GM12865 (cell line): Measurements from ENCODE around the gene CYB5R3.

ENCODE experiments used
- DNase-seq: peaks from one replicate; pipeline ENCODE4 v3.0.0; 2010; ENCODE audit warnings: low read depth
- H3K4me3 ChIP-seq: 2 replicates; pipeline ENCODE4 v1.5.1; 2011; ENCODE audit warnings: mild to moderate bottlenecking, low read depth, low read length, control low read depth
- TF ChIP-seq, protein P1 (sequence below): IDR thresholded peaks from 2 replicates; pipeline ENCODE4 v1.5.1; 2011; ENCODE audit warnings: low read length, control low read depth, low read depth, inconsistent platforms; ENCODE audit not compliant: insufficient read depth; ENCODE audit errors: missing control alignments

The CYB5R3 gene

GRCh38 chr22:42596336-42596735 is 52.9 kb downstream of the CYB5R3 start:
- H3K4me3 ChIP-seq, result no peak overlapping the region
- TF ChIP-seq, protein P1, sequence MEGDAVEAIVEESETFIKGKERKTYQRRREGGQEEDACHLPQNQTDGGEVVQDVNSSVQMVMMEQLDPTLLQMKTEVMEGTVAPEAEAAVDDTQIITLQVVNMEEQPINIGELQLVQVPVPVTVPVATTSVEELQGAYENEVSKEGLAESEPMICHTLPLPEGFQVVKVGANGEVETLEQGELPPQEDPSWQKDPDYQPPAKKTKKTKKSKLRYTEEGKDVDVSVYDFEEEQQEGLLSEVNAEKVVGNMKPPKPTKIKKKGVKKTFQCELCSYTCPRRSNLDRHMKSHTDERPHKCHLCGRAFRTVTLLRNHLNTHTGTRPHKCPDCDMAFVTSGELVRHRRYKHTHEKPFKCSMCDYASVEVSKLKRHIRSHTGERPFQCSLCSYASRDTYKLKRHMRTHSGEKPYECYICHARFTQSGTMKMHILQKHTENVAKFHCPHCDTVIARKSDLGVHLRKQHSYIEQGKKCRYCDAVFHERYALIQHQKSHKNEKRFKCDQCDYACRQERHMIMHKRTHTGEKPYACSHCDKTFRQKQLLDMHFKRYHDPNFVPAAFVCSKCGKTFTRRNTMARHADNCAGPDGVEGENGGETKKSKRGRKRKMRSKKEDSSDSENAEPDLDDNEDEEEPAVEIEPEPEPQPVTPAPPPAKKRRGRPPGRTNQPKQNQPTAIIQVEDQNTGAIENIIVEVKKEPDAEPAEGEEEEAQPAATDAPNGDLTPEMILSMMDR, result no peak
- no peak for DNase-seq

- TF ChIP-seq, protein P1, result no peak
Measured at GRCh38 chr22:42595434-42595833, 53.8 kb downstream of the CYB5R3 start.

DNA sequence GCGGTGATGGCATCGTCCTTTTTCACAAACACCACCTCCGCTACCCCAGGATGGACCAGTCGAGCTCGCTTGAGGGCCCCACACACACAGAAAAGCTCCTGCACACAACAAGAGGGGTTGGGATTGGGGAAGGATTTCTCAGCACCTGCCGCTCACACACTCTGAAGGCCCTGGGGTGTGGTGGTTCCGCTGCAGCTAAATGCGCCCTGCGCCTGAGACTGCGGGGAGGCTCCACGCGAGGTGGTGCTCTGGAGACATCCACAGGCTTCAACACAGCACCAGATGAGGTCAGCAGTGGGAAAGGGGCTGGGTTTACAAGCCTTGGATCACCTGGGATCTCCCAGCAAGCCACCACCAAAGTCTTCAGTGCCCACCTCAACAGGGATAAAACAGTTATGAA is 57.2 kb downstream of the CYB5R3 start:
- TF ChIP-seq, protein P1, result no peak
- H3K4me3 ChIP-seq, result no peak overlapping the region
- no peak for DNase-seq

More at GRCh38 chr22:42595434-42595833, 53.8 kb downstream of the CYB5R3 start:
- no peak overlapping the region for H3K4me3 ChIP-seq
- DNase-seq, result no peak

GRCh38 chr22:42587588-42588175 is 61.5 kb downstream of the CYB5R3 start:
- DNase-seq, result no peak
- TF ChIP-seq, protein P1, result no peak
- no peak overlapping the region for H3K4me3 ChIP-seq

DNA sequence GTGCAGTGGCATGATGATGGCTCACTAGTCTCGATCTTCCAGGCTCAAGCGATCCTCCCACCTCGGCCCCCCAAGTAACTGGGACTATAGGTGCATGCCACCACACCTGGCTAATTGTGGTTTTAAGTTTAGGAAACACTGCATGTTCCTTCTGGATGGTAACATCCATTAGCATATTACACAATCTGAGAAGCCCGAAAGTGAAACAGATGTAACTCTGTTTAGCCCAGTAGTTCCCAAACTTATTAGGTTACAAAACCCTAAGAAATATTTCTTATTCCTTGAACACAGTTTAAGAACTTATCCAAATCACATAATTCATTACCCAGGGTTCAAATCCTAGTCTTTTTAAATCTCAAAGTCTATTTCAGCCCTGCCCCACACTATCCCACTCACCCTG is 62.8 kb downstream of the CYB5R3 start:
- TF ChIP-seq, protein P1, result no peak
- H3K4me3 ChIP-seq, result no peak overlapping the region
- no peak for DNase-seq

DNA sequence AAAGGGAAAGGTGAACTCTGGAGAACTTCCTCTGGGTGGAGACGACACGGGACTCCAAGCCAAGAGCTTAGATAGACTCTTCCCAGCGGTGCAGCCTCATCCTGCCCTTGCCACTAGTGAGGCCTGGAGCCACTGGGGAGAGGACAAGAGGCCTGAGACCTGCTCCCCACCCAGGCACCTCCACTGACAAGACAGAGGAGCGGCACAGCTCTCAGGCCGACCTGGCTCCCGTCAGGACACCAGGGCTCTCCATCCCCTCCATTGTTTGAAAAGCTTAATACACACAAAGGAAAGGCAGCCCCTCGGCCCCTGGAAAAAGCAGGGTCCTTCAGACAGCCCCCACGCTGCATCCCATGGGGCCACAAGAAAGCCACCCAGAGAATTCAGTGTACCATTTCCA is 64.1 kb downstream of the CYB5R3 start:
- no peak overlapping the region for H3K4me3 ChIP-seq
- DNase-seq, result no peak
- TF ChIP-seq, protein P1, result no peak

- DNase-seq, result no peak
- H3K4me3 ChIP-seq, result no peak overlapping the region
- TF ChIP-seq, protein P1, result no peak
Measured at GRCh38 chr22:42584364-42584940, 64.7 kb downstream of the CYB5R3 start.
